Astrocyte (in vitro differentiated cells and primary cell): ENCODE data around the gene ARPP21. TPM values are rescaled to one million over a fixed set of nuclear protein-coding genes. Genes with fewer than 3 reads are reported as not detected.
A peak's percentile ranks its signal among the peaks of the same experiment; 100 is the strongest.

Experiments
- DNase-seq: peaks from one replicate; pipeline ENCODE4 v3.0.0-alpha.2; 2010; ENCODE audit warnings: low read depth
- FAIRE-seq: peaks from 2 replicates; lab custom pipeline; 2011; peaks lifted over from hg19 to GRCh38; lab: Jason Lieb, UNC
- H2AFZ ChIP-seq: 2 replicates; pipeline ENCODE4 v1.6.0; 2012; ENCODE audit warnings: low read depth, low read length, inconsistent platforms
- H3K27ac ChIP-seq: 2 replicates; pipeline ENCODE4 v1.5.1; 2011; ENCODE audit warnings: low read depth, low read length, inconsistent platforms
- H3K27me3 ChIP-seq: 2 replicates; pipeline ENCODE4 v1.6.0; 2011; ENCODE audit warnings: low read length, inconsistent platforms; ENCODE audit not compliant: insufficient read depth
- H3K36me3 ChIP-seq: 2 replicates; pipeline ENCODE4 v1.5.1; 2011; ENCODE audit warnings: low read length, inconsistent platforms; ENCODE audit not compliant: insufficient read depth
- H3K4me1 ChIP-seq: 2 replicates; pipeline ENCODE4 v1.5.1; 2011; ENCODE audit warnings: low read length, inconsistent platforms; ENCODE audit not compliant: insufficient read depth
- H3K4me2 ChIP-seq: 2 replicates; pipeline ENCODE4 v1.6.0; 2012; ENCODE audit warnings: low read length, inconsistent platforms
- H3K4me3 ChIP-seq: 2 replicates; pipeline ENCODE4 v1.5.1; 2011; ENCODE audit warnings: low read depth, mild to moderate bottlenecking, low read length, inconsistent platforms; ENCODE audit not compliant: insufficient read depth
- H3K79me2 ChIP-seq: 2 replicates; pipeline ENCODE4 v1.6.0; 2012; ENCODE audit warnings: mild to moderate bottlenecking, low read length, inconsistent platforms; ENCODE audit not compliant: insufficient read depth
- H3K9ac ChIP-seq: 2 replicates; pipeline ENCODE4 v1.6.0; 2012; ENCODE audit warnings: mild to moderate bottlenecking, low read length, inconsistent platforms
- H3K9me3 ChIP-seq: 2 replicates; pipeline ENCODE4 v1.5.1; 2012; ENCODE audit warnings: low read depth, mild to moderate bottlenecking, low read length, inconsistent platforms; ENCODE audit not compliant: insufficient read depth
- H4K20me1 ChIP-seq: 2 replicates; pipeline ENCODE4 v1.6.0; 2012; ENCODE audit warnings: low read length, inconsistent platforms; ENCODE audit not compliant: insufficient read depth
- H3K27ac Mint-ChIP-seq: one replicate; pipeline ENCODE4 v1.8.0; 2021; ENCODE audit warnings: mild to moderate bottlenecking, mixed read lengths; ENCODE audit not compliant: unreplicated experiment
- H3K27me3 Mint-ChIP-seq: one replicate; pipeline ENCODE4 v1.8.0; 2021; ENCODE audit warnings: low read depth, mixed read lengths; ENCODE audit not compliant: unreplicated experiment
- H3K36me3 Mint-ChIP-seq: one replicate; pipeline ENCODE4 v1.8.0; 2021; ENCODE audit warnings: low read depth, mixed read lengths; ENCODE audit not compliant: unreplicated experiment
- H3K4me1 Mint-ChIP-seq: one replicate; pipeline ENCODE4 v1.8.0; 2021; ENCODE audit warnings: low read depth, mixed read lengths; ENCODE audit not compliant: unreplicated experiment
- H3K4me3 Mint-ChIP-seq: one replicate; pipeline ENCODE4 v1.8.0; 2021; ENCODE audit warnings: mild to moderate bottlenecking, moderate library complexity, mixed read lengths; ENCODE audit not compliant: unreplicated experiment
- H3K9me3 Mint-ChIP-seq: one replicate; pipeline ENCODE4 v1.8.0; 2021; ENCODE audit warnings: mild to moderate bottlenecking, mixed read lengths; ENCODE audit not compliant: unreplicated experiment
- EZH2 ChIP-seq: IDR thresholded peaks from 2 replicates; pipeline ENCODE4 v1.6.1; 2012; ENCODE audit warnings: mild to moderate bottlenecking, low read length, inconsistent platforms; ENCODE audit not compliant: insufficient read depth
- total RNA-seq: library from RNA; stranded (reverse); gene quantifications from 2 replicates; pipeline ENCODE4 v1.2.1, GENCODE V29; 2021
- TF ChIP-seq, protein P1 (sequence below): IDR thresholded peaks from 2 replicates; pipeline ENCODE4 v1.5.1; 2011; ENCODE audit warnings: low read depth, mild to moderate bottlenecking, inconsistent platforms, low read length, moderate library complexity; ENCODE audit not compliant: insufficient read depth

Gene ARPP21
- total RNA-seq, 1 donor from 2014 or later = 0.45 TPM

DNA sequence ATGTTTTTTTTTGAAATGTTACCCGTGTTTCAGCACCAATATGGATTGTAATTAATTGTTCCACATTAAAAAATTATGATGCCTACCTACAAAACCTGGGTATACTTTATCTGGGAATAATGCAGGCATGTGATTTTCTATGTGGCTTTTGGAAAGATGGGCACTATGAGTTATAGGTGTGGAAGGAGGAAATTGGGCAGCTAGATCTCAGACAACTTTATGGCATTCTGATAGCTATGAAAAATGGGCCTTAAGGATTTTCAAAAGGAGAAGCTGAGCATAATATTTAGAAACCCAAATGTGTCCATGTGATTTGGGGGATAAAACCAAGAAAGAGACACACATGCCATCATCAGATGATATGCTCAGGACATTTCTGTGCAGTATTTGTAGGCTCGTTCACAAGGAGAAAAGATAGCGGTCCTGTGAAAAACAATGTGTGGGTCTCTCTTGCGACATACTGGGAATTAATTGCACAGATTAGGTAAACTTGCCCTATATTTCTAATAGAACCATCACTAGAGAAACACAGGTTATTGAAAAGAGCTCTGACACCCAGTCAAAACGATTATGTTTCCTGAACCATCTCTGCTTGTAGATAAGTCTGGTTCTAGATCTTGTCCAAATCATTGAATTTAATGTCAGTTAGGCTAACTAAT, 35.3 kb downstream of the ARPP21 start:
- H3K36me3 ChIP-seq = no peaks in the 10 kb centered on the region
- no peak for FAIRE-seq
- H3K4me1 ChIP-seq = peaks cover 5% of the 10 kb centered on the region
- peaks cover 3% of the 10 kb centered on the region for H3K27me3 Mint-ChIP-seq
- no peaks in the 10 kb centered on the region for H3K9me3 Mint-ChIP-seq
- H3K9ac ChIP-seq = no peak overlapping the region
- DNase-seq = no peak
- H3K4me3 ChIP-seq = no peak overlapping the region
- no peaks in the 10 kb centered on the region for H4K20me1 ChIP-seq
- no peaks in the 10 kb centered on the region for H3K36me3 Mint-ChIP-seq
- no peaks in the 10 kb centered on the region for H3K9me3 ChIP-seq
- no peak overlapping the region for H3K27ac Mint-ChIP-seq
- no peaks in the 10 kb centered on the region for H3K79me2 ChIP-seq
- H3K4me3 Mint-ChIP-seq = no peak overlapping the region
- H2AFZ ChIP-seq = no peak overlapping the region
- H3K4me1 Mint-ChIP-seq = peaks cover 12% of the 10 kb centered on the region
- no peak overlapping the region for H3K27ac ChIP-seq
- no peak overlapping the region for H3K4me2 ChIP-seq
- no peak for TF ChIP-seq EZH2
- TF ChIP-seq, protein P1, sequence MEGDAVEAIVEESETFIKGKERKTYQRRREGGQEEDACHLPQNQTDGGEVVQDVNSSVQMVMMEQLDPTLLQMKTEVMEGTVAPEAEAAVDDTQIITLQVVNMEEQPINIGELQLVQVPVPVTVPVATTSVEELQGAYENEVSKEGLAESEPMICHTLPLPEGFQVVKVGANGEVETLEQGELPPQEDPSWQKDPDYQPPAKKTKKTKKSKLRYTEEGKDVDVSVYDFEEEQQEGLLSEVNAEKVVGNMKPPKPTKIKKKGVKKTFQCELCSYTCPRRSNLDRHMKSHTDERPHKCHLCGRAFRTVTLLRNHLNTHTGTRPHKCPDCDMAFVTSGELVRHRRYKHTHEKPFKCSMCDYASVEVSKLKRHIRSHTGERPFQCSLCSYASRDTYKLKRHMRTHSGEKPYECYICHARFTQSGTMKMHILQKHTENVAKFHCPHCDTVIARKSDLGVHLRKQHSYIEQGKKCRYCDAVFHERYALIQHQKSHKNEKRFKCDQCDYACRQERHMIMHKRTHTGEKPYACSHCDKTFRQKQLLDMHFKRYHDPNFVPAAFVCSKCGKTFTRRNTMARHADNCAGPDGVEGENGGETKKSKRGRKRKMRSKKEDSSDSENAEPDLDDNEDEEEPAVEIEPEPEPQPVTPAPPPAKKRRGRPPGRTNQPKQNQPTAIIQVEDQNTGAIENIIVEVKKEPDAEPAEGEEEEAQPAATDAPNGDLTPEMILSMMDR = no peak
- no peaks in the 10 kb centered on the region for H3K27me3 ChIP-seq

DNA sequence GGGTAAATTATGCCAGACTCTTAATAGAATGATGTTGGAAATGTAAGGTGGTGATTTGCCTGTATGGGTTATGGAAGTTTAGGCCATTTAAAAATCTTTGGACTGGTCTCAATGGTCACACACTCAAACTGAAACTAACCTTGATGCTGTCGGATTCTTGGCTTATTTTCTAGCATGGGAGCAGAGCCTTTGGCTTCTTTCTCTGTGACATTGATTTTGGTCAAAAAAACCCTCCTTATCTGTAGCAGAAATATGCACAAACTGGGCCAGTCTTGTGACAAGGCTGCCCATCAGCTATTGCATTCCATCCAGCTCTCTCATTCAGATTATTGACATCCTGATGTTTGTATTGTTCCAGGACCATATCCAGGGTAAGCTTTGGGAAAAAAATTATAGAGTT, 35.9 kb downstream of the ARPP21 start:
- Histone ChIP-seq H3K79me2 (no peaks in the 10 kb centered on the region), H3K4me1 (peaks cover 5% of the 10 kb centered on the region), H3K36me3 (no peaks in the 10 kb centered on the region), H2AFZ (no peak overlapping the region), H3K4me3 (no peak overlapping the region), H3K9me3 (no peaks in the 10 kb centered on the region), H3K4me2 (no peak overlapping the region), H3K9ac (no peak overlapping the region), H3K27ac (no peak overlapping the region), H4K20me1 (no peaks in the 10 kb centered on the region), H3K27me3 (no peaks in the 10 kb centered on the region)
- Mint-ChIP-seq H3K36me3 (no peaks in the 10 kb centered on the region), H3K4me1 (peaks cover 12% of the 10 kb centered on the region), H3K27me3 (peaks cover 1% of the 10 kb centered on the region), H3K9me3 (no peaks in the 10 kb centered on the region), H3K4me3 (no peak overlapping the region), H3K27ac (peak overlapping the region; percentile 30)
- no peak for TF ChIP-seq EZH2
- TF ChIP-seq, protein P1 = no peak
- DNase-seq (no peak), FAIRE-seq (no peak)

DNA sequence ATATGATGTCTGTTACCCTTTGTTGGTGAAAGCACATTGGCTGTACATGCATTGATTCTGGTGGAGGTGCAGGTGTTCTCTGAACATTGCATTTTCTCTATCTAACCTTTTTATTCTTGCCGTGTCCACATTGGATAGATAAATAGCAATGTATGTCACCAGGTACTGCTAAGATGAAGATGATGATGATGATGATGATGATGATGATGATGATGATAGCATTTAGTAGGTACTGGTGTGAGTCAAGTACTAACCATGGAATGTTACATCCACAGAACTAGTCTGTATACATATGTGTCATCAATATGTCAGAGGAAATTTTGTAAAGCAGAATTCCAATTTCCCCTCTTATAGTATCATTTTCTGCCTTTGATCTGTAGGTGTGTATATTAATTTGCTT, 36.3 kb downstream of the ARPP21 start:
- no peak overlapping the region for H3K4me3 Mint-ChIP-seq
- Histone ChIP-seq H3K9me3 (no peaks in the 10 kb centered on the region), H3K4me3 (no peak overlapping the region), H3K9ac (no peak overlapping the region), H3K27me3 (no peaks in the 10 kb centered on the region), H4K20me1 (no peaks in the 10 kb centered on the region), H3K79me2 (no peaks in the 10 kb centered on the region), H3K27ac (no peak overlapping the region), H3K4me2 (no peak overlapping the region), H2AFZ (no peak overlapping the region), H3K4me1 (peaks cover 5% of the 10 kb centered on the region), H3K36me3 (no peaks in the 10 kb centered on the region)
- H3K27me3 Mint-ChIP-seq = no peaks in the 10 kb centered on the region
- DNase-seq (no peak), FAIRE-seq (no peak)
- H3K27ac Mint-ChIP-seq = no peak overlapping the region
- H3K36me3 Mint-ChIP-seq = no peaks in the 10 kb centered on the region
- H3K9me3 Mint-ChIP-seq = no peaks in the 10 kb centered on the region
- TF ChIP-seq EZH2 = no peak
- TF ChIP-seq, protein P1 = no peak
- H3K4me1 Mint-ChIP-seq = peaks cover 12% of the 10 kb centered on the region
